ENCODE data around the gene SUGT1.
"Not testable (repeated sequence)": the region's sequence is repeated elsewhere in the genome, so short reads cannot be mapped to it uniquely, and the experiment has no call there.

Gene SUGT1

GRCh38 chr13:52659340-52659739 is 6.7 kb downstream of the SUGT1 start:
- no peaks in the 10 kb centered on the region for H3K27me3 ChIP-seq (ENCODE audit: control insufficient read depth in 2 of 2, insufficient read depth in 2 of 2, low read length in 2 of 2)
- no peaks in the 10 kb centered on the region for H3K9me3 ChIP-seq (ENCODE audit: control insufficient read depth in 2 of 2, low read length in 2 of 2)
- H3K9ac ChIP-seq (ENCODE audit: low read depth in 1 of 2, low read length in 2 of 2) = no peak overlapping the region
- H3K27ac ChIP-seq (ENCODE audit: low read depth in 2 of 2, low read length in 2 of 2) = no peak overlapping the region
- peaks cover 16 to 41% of the 10 kb centered on the region in 2 donors for H3K36me3 ChIP-seq (ENCODE audit: control insufficient read depth in 2 of 2, insufficient read depth in 2 of 2, low read length in 2 of 2)
- H3K4me1 ChIP-seq (ENCODE audit: control insufficient read depth in 2 of 2, insufficient read depth in 2 of 2, low read length in 2 of 2) = peaks cover 2 to 3% of the 10 kb centered on the region in 2 donors
- no peak overlapping the region for H3K4me3 ChIP-seq (ENCODE audit: low read length in 2 of 2)

DNA sequence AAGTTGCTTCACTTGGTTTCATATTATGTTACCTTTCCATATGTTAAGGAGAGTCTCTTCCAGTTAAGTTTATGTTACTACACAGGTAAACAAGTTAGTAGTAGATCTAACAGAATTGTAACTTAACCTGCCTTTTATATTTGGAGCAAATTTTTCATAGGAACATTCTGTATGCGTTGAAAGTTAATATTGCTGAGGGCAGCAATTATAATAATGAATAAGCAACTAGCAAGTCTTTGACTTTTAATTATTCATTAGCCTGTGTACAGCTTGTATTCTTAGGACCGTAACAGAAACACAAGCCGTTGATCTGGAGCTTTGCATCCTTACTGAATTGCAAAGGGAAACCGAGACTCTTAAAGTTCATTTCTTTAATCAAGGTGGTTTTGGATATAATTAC is 11.6 kb downstream of the SUGT1 start:
- Histone ChIP-seq H3K4me1 (ENCODE audit: control insufficient read depth in 2 of 2, insufficient read depth in 2 of 2, low read length in 2 of 2) (no peaks in the 10 kb centered on the region), H3K27me3 (ENCODE audit: control insufficient read depth in 2 of 2, insufficient read depth in 2 of 2, low read length in 2 of 2) (no peaks in the 10 kb centered on the region), H3K27ac (ENCODE audit: low read depth in 2 of 2, low read length in 2 of 2) (no peak overlapping the region), H3K4me3 (ENCODE audit: low read length in 2 of 2) (no peak overlapping the region), H3K36me3 (ENCODE audit: control insufficient read depth in 2 of 2, insufficient read depth in 2 of 2, low read length in 2 of 2) (peaks cover 37 to 60% of the 10 kb centered on the region in 2 donors), H3K9me3 (ENCODE audit: control insufficient read depth in 2 of 2, low read length in 2 of 2) (no peaks in the 10 kb centered on the region), H3K9ac (ENCODE audit: low read depth in 1 of 2, low read length in 2 of 2) (no peak overlapping the region)

- Histone ChIP-seq H3K9me3 (ENCODE audit: control insufficient read depth in 2 of 2, low read length in 2 of 2) (no peaks in the 10 kb centered on the region), H3K4me1 (ENCODE audit: control insufficient read depth in 2 of 2, insufficient read depth in 2 of 2, low read length in 2 of 2) (no peaks in the 10 kb centered on the region), H3K36me3 (ENCODE audit: control insufficient read depth in 2 of 2, insufficient read depth in 2 of 2, low read length in 2 of 2) (peaks cover 37 to 53% of the 10 kb centered on the region in 2 donors), H3K4me3 (ENCODE audit: low read length in 2 of 2) (no peak overlapping the region), H3K27ac (ENCODE audit: low read depth in 2 of 2, low read length in 2 of 2) (no peak overlapping the region), H3K9ac (ENCODE audit: low read depth in 1 of 2, low read length in 2 of 2) (no peak overlapping the region), H3K27me3 (ENCODE audit: control insufficient read depth in 2 of 2, insufficient read depth in 2 of 2, low read length in 2 of 2) (no peaks in the 10 kb centered on the region)
Measured at GRCh38 chr13:52665325-52665724, 12.7 kb downstream of the SUGT1 start.

- no peaks in the 10 kb centered on the region for H3K4me1 ChIP-seq (ENCODE audit: control insufficient read depth in 2 of 2, insufficient read depth in 2 of 2, low read length in 2 of 2)
- no peaks in the 10 kb centered on the region for H3K9me3 ChIP-seq (ENCODE audit: control insufficient read depth in 2 of 2, low read length in 2 of 2)
- H3K27ac ChIP-seq (ENCODE audit: low read depth in 2 of 2, low read length in 2 of 2) = no peak overlapping the region
- no peak overlapping the region for H3K4me3 ChIP-seq (ENCODE audit: low read length in 2 of 2)
- H3K9ac ChIP-seq (ENCODE audit: low read depth in 1 of 2, low read length in 2 of 2) = no peak overlapping the region
- H3K27me3 ChIP-seq (ENCODE audit: control insufficient read depth in 2 of 2, insufficient read depth in 2 of 2, low read length in 2 of 2) = no peaks in the 10 kb centered on the region
- peaks cover 30 to 31% of the 10 kb centered on the region in 2 donors for H3K36me3 ChIP-seq (ENCODE audit: control insufficient read depth in 2 of 2, insufficient read depth in 2 of 2, low read length in 2 of 2)
Measured at GRCh38 chr13:52669677-52670076, 17.0 kb downstream of the SUGT1 start.

DNA sequence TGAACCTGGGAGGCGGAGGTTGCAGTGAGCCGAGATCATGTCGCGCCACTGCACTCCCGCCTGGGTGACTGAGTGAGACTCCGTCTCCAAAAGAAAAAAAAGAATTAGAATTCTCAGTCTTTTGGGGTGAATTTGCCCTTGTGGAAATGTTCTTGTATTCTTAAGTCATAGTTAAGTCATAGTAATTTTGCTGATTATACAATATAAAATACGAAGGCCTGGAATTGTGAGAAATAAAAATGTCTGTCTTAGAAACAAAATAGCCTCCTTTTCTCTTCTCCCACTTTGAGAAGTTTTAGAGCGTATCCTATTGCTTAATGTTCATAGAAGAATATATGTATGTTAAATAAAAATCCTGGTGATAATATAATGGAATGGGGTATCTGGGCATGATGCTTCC is 18.1 kb downstream of the SUGT1 start:
- H3K27me3 ChIP-seq (ENCODE audit: control insufficient read depth in 2 of 2, insufficient read depth in 2 of 2, low read length in 2 of 2) = no peaks in the 10 kb centered on the region
- no peaks in the 10 kb centered on the region for H3K9me3 ChIP-seq (ENCODE audit: control insufficient read depth in 2 of 2, low read length in 2 of 2)
- no peak overlapping the region for H3K9ac ChIP-seq (ENCODE audit: low read depth in 1 of 2, low read length in 2 of 2)
- no peaks in the 10 kb centered on the region for H3K4me1 ChIP-seq (ENCODE audit: control insufficient read depth in 2 of 2, insufficient read depth in 2 of 2, low read length in 2 of 2)
- peaks cover 24 to 27% of the 10 kb centered on the region in 2 donors for H3K36me3 ChIP-seq (ENCODE audit: control insufficient read depth in 2 of 2, insufficient read depth in 2 of 2, low read length in 2 of 2)
- no peak overlapping the region for H3K27ac ChIP-seq (ENCODE audit: low read depth in 2 of 2, low read length in 2 of 2)
- no peak overlapping the region for H3K4me3 ChIP-seq (ENCODE audit: low read length in 2 of 2)

DNA sequence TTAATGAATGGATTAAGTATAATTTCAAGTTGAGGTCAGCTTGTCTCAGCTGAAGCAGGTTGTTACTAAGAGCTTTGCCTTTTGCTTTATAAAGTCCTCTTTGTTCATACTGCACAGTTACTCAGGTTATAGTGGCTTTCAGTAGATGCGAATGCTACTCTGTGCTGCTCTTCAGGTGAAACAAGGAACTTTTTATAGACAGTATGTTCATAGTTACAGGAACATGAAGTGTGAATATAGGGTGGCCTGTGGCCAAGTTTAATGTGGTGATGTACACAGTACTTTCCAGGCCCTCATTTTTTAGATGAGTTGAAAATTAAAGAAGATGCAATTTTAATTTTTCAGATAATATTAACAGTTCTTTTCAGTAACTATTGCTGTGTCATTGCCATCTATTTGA is 20.8 kb downstream of the SUGT1 start:
- Histone ChIP-seq H3K9me3 (ENCODE audit: control insufficient read depth in 2 of 2, low read length in 2 of 2) (no peaks in the 10 kb centered on the region), H3K4me3 (ENCODE audit: low read length in 2 of 2) (no peak overlapping the region), H3K27me3 (ENCODE audit: control insufficient read depth in 2 of 2, insufficient read depth in 2 of 2, low read length in 2 of 2) (no peaks in the 10 kb centered on the region), H3K4me1 (ENCODE audit: control insufficient read depth in 2 of 2, insufficient read depth in 2 of 2, low read length in 2 of 2) (no peaks in the 10 kb centered on the region), H3K27ac (ENCODE audit: low read depth in 2 of 2, low read length in 2 of 2) (no peak overlapping the region), H3K9ac (ENCODE audit: low read depth in 1 of 2, low read length in 2 of 2) (no peak overlapping the region), H3K36me3 (ENCODE audit: control insufficient read depth in 2 of 2, insufficient read depth in 2 of 2, low read length in 2 of 2) (peaks cover 23% of the 10 kb centered on the region in 2 donors)

DNA sequence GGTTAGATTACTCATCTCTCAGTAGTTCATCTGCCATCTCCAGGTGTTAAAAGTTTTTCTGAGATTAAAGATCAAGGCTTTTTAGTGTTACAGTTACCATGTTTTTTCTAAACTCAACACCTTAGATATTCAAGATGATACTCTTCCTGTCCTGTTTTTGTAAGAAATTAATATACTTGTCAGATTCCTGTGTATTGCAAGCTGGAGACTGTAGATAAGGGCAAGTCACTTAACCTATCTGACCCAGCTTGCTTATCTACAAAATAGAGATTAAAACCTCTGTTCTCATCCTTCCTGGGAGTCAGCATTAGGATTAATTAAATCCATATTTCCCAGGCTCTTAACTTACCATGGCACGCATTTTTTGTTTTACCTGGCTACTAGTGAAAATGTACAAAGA is 25.2 kb downstream of the SUGT1 start:
- no peaks in the 10 kb centered on the region for H3K27me3 ChIP-seq (ENCODE audit: control insufficient read depth in 2 of 2, insufficient read depth in 2 of 2, low read length in 2 of 2)
- no peaks in the 10 kb centered on the region for H3K4me1 ChIP-seq (ENCODE audit: control insufficient read depth in 2 of 2, insufficient read depth in 2 of 2, low read length in 2 of 2)
- H3K27ac ChIP-seq (ENCODE audit: low read depth in 2 of 2, low read length in 2 of 2) = no peak overlapping the region
- H3K36me3 ChIP-seq (ENCODE audit: control insufficient read depth in 2 of 2, insufficient read depth in 2 of 2, low read length in 2 of 2) = peaks cover 39 to 44% of the 10 kb centered on the region in 2 donors
- no peak overlapping the region for H3K9ac ChIP-seq (ENCODE audit: low read depth in 1 of 2, low read length in 2 of 2)
- H3K4me3 ChIP-seq (ENCODE audit: low read length in 2 of 2) = no peak overlapping the region
- H3K9me3 ChIP-seq (ENCODE audit: control insufficient read depth in 2 of 2, low read length in 2 of 2) = no peaks in the 10 kb centered on the region

- H3K36me3 ChIP-seq (ENCODE audit: control insufficient read depth in 2 of 2, insufficient read depth in 2 of 2, low read length in 2 of 2) = peaks cover 41 to 47% of the 10 kb centered on the region in 2 donors
- not testable (repeated sequence) for H3K4me3 ChIP-seq (ENCODE audit: low read length in 2 of 2); H3K27me3 ChIP-seq (ENCODE audit: control insufficient read depth in 2 of 2, insufficient read depth in 2 of 2, low read length in 2 of 2); H3K27ac ChIP-seq (ENCODE audit: low read depth in 2 of 2, low read length in 2 of 2); H3K9me3 ChIP-seq (ENCODE audit: control insufficient read depth in 2 of 2, low read length in 2 of 2); H3K4me1 ChIP-seq (ENCODE audit: control insufficient read depth in 2 of 2, insufficient read depth in 2 of 2, low read length in 2 of 2); H3K9ac ChIP-seq (ENCODE audit: low read depth in 1 of 2, low read length in 2 of 2)
Measured at GRCh38 chr13:52685806-52686205, 33.2 kb downstream of the SUGT1 start.

DNA sequence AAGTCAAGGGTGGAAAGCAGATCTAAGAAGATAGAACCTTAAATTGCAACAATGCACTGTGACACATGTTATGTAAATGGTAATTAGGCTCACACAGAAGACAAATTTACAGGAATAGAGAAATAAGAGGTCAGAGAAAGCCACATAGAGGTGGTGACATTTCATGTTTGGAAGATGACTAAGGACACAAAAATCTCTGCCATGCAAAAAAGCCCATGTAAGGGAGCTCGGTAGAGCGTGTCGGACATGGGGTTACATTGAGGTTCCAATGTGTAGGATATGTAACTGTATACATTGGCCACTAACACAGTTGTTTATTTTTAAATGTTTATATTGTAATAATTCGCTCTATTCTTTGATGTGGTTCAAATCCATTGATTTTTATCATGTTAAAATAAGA is 33.7 kb downstream of the SUGT1 start:
- no peak overlapping the region for H3K4me3 ChIP-seq (ENCODE audit: low read length in 2 of 2)
- no peaks in the 10 kb centered on the region for H3K9me3 ChIP-seq (ENCODE audit: control insufficient read depth in 2 of 2, low read length in 2 of 2)
- no peak overlapping the region for H3K9ac ChIP-seq (ENCODE audit: low read depth in 1 of 2, low read length in 2 of 2)
- H3K36me3 ChIP-seq (ENCODE audit: control insufficient read depth in 2 of 2, insufficient read depth in 2 of 2, low read length in 2 of 2) = peaks cover 39 to 48% of the 10 kb centered on the region in 2 donors
- H3K4me1 ChIP-seq (ENCODE audit: control insufficient read depth in 2 of 2, insufficient read depth in 2 of 2, low read length in 2 of 2) = no peaks in the 10 kb centered on the region
- no peak overlapping the region for H3K27ac ChIP-seq (ENCODE audit: low read depth in 2 of 2, low read length in 2 of 2)
- no peaks in the 10 kb centered on the region for H3K27me3 ChIP-seq (ENCODE audit: control insufficient read depth in 2 of 2, insufficient read depth in 2 of 2, low read length in 2 of 2)

DNA sequence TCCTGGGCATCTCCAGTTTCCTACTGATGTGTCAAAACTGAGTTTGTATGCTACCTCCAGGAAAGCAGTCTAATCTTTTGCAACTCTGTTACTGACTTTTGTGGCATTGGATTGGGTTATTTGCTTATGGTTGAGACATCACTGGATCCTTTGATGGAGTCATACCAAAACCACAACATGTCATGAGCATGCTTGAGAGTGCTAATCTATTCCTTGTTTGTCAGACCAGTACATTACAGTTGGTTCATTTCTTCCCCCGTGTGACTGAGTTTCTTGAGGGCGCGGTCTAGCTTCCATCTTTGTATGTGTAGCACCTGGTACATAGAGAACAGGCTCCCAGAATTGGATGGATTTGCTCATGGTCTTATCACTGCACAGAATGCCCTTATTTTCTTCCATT is 43.2 kb downstream of the SUGT1 start:
- Histone ChIP-seq H3K4me3 (ENCODE audit: low read length in 2 of 2) (no peak overlapping the region), H3K36me3 (ENCODE audit: control insufficient read depth in 2 of 2, insufficient read depth in 2 of 2, low read length in 2 of 2) (peaks cover 3% of the 10 kb centered on the region in 2 donors), H3K9ac (ENCODE audit: low read depth in 1 of 2, low read length in 2 of 2) (no peak overlapping the region), H3K9me3 (ENCODE audit: control insufficient read depth in 2 of 2, low read length in 2 of 2) (no peaks in the 10 kb centered on the region), H3K27ac (ENCODE audit: low read depth in 2 of 2, low read length in 2 of 2) (no peak overlapping the region), H3K27me3 (ENCODE audit: control insufficient read depth in 2 of 2, insufficient read depth in 2 of 2, low read length in 2 of 2) (no peaks in the 10 kb centered on the region), H3K4me1 (ENCODE audit: control insufficient read depth in 2 of 2, insufficient read depth in 2 of 2, low read length in 2 of 2) (no peaks in the 10 kb centered on the region)

DNA sequence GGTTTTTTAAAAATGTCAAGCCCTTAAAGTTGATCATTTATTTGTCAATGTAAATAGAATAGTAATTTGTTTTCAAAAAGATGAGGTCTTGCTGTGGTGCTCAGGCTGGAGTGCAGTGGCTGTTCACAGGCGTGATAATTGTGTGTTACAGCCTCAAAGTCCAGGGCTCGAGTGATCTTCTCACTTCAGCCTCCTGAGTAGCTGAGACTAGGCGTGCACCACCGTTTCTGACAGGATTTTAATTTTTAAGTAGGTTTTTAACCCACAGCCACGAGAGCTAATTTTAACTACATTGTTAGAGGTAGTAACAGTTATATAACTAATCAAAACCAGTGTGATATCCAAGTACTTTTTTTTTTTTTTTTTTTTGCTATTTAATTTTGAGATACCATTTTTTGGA is 43.9 kb downstream of the SUGT1 start:
- Histone ChIP-seq H3K27ac (ENCODE audit: low read depth in 2 of 2, low read length in 2 of 2) (no peak overlapping the region), H3K27me3 (ENCODE audit: control insufficient read depth in 2 of 2, insufficient read depth in 2 of 2, low read length in 2 of 2) (no peaks in the 10 kb centered on the region)

More for the DNA sequence above, 43.9 kb downstream of the SUGT1 start:
- no peak overlapping the region for H3K4me3 ChIP-seq (ENCODE audit: low read length in 2 of 2)
- peaks cover 0 to 2% of the 10 kb centered on the region in 2 donors for H3K36me3 ChIP-seq (ENCODE audit: control insufficient read depth in 2 of 2, insufficient read depth in 2 of 2, low read length in 2 of 2)
- H3K9ac ChIP-seq (ENCODE audit: low read depth in 1 of 2, low read length in 2 of 2) = no peak overlapping the region
- no peaks in the 10 kb centered on the region for H3K4me1 ChIP-seq (ENCODE audit: control insufficient read depth in 2 of 2, insufficient read depth in 2 of 2, low read length in 2 of 2)
- no peaks in the 10 kb centered on the region for H3K9me3 ChIP-seq (ENCODE audit: control insufficient read depth in 2 of 2, low read length in 2 of 2)

All from mucosa of rectum (tissue), 2 donors.